G401.6 (cell line): ENCODE results near the gene INPP1.

Experiments used
- FAIRE-seq: peaks from 2 replicates; lab custom pipeline; 2012; peaks lifted over from hg19 to GRCh38; lab: Jason Lieb, UNC

Gene INPP1

DNA sequence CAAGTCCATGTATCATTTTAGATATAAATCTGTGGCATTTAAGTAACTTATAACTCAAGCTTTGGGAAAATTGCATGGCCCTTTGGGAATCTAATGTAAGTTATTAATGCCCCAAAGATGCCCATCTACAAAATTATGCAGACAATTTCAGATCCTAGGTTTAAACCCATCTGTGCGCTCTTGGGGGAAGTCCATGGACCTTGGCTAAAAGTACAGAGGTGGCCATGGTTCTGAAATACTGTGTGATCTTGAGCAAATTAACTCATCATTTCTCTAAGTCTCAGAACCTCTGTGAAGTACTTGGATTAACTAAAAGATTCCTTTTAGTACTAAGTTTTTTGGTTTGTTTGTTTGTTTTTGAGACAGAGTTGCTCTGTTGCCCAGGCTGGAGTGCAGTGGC lies 19.5 kb downstream of the INPP1 start:
- FAIRE-seq: no peak

DNA sequence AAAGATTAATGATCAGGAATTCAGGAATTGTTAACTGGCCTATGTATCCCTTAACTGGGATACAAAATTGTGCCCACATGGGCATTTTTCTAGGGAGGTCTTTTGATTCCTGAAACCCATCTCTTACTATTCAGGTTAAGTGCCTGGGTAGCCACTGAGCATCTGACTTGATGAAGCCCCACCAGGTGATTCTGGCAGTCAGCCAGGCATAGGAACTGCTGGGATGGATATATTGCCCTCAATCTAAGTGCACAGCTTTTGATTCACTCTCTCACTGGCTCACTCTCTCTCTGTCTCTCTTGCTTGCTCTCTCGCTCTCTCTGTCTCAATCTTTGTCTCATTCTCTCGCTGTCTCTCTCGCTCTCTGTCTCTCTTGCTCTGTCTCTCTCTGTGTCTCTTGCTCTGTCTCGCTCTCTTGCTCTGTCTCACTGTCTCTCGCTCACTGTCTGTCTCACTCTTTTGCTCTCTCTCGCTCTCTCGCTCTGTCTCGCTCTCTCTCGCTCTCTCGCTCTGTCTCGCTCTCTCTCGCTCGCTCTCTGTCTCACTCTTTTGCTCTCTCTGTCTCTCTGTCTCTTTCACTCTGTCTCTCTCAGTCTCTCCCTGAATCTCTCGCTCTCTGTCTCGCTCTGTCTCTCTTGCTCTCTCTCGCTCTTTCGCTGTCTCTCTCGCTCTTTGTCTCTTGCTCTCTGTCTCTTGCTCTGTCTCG lies 22.3 kb downstream of the INPP1 start:
- FAIRE-seq: no peak

DNA sequence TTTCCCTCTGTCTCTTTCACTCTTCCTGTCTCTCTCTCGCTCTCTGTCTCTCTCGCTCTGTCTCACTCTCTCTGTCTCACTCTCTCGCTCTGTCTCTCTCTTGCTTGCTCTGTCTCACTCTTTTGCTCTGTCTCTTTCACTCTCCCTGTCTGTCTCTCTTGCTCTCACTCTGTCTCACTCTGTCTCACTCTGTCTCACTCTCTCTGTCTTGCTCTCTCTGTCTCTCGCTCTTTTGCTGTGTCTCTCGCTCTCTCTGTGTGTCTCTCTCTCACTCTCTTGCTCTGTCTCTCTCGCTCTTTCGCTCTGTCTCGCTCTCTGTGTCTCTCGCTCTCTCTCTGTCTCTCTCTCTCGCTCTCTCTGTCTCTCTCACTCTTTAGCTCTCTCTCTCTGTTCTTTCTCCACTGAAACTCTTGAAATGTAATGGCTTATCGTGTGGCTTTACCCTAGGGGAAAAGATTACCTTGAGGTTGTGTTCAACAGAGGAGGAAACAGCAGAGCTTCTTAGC lies 22.9 kb downstream of the INPP1 start:
- no peak for FAIRE-seq

DNA sequence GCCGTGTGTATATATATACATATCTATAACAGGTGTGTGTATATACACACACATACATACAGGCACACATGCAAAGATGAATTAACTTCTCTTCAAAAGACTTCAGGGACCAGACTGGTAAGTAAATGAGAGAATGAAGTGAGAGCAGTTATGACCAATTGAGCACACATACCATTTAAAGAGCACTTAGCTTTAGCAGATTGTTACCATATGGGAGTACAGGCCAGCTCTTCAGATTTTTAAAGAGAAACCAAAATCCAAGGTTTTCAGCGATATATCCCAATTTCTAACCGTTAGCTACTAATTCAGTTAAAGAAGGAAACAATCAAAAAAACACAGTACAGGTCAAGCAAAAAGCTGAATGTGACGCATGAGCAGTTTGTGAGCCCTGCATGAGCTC lies 23.7 kb downstream of the INPP1 start:
- no peak for FAIRE-seq

DNA sequence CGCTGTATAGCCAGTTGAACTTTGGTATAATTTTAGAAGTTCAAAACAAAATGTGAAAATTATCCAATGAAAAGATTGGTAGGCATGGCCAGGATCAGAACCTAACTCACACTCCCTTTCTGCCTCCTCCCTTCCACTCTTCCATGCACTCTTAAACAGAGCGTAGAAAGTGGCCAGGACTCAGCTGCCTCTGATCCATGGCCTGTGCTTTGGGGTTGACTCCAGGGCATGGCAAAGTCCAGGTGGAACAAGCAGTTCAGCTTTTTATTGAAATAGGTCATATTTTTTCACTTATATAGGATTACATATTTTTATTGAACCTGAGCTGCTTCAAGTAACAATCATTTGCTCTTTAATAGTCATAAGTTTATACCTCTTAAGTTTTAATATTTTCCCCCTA lies 26.2 kb downstream of the INPP1 start:
- FAIRE-seq: no peak

DNA sequence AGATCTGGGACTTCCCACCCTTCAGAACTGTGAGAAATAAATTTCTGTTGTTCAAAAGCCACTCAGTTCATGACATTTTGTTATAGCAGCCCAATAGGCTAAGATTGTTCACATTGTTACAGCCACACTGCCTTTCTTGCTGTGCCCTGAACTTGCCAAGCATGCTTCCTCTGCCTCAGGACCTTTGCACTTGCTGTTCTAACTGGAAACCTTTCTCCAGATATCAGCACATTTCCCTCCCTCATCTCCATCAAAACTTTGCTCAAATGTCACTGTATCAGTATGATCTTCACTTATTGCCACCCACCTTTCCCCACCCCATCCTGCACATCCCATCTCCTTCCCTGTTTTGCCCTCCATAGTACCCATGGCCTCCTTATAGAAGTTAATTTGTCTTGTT lies 32.7 kb downstream of the INPP1 start:
- no peak for FAIRE-seq

DNA sequence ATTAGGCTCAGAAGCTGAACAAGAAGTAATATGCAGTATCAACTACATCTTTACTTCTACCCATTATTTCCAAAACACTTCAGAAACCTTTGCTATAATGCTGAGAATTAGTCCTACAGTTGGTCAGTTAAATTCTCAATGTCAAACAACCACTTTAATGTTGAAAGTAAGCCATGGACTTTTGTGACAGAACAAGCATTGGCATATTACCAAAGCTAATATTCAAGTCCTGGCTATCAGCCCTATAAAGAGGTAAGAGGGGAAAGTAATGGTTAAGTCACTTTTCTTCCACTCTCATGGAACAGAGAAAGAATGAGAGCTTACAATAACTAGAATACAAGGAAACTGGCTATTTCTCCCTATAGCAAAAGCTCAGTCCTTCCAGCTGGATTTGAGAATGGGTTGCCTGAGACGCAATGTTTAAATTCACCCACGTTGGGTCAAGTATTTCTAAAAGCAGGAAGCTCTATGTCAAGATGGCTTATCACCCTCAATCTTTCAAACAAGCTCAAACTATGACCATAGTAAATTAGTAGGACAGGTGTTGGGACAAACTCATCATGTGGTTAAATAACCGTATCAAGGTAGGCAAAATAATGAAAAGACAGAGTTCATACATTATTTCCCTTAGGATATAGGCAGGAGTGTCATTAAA lies 33.3 kb downstream of the INPP1 start:
- FAIRE-seq: no peak

DNA sequence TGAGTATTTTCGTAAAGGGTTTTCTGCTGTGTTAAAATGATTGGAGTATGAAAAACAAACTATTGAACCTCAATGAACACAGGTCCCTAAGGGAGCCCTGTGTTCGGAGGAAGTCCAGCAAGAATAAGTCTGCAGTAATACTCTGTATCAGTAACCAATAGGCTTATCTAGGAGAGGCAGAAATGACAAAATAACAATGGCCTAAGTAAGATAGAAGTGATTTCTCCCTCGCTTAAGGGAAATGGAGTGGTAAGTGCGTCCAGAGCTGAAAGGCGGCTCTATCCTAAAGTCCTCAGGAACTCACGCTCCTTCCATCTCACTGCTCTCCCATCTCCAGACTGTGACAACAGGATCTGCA lies 35.5 kb downstream of the INPP1 start:
- no peak for FAIRE-seq

DNA sequence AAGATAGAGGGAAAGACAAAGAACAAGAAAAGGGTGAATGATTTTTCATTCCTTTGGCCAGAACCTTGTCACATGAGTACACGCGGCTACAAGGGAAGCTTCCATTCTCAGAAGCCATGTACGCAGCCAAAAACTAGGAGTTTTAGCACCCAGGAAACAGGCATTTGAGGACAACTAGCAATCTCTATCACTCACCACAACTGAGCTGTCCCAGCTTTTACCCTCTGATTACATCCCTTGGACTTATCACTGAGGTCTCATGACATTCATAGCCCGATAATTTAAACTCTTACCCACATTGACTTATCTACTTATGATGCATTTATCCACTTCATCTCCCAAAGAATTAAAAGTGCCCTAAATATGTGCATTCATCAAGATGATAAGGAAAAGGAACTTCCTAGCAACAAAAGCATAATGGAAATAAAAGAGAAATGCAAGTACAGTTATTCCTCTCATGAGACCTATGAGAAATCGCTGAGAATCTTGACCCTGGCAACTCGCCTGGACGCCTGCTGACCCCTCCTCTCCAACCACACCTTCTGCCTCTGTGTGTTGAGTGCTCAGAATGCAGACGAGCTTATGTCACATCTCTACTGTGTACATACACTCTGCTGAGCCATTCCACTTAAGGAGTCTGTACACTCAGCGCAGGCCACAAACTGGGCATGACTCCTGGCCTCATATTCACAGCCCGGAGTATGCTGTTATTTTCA lies 36.0 kb downstream of the INPP1 start:
- FAIRE-seq: no peak

DNA sequence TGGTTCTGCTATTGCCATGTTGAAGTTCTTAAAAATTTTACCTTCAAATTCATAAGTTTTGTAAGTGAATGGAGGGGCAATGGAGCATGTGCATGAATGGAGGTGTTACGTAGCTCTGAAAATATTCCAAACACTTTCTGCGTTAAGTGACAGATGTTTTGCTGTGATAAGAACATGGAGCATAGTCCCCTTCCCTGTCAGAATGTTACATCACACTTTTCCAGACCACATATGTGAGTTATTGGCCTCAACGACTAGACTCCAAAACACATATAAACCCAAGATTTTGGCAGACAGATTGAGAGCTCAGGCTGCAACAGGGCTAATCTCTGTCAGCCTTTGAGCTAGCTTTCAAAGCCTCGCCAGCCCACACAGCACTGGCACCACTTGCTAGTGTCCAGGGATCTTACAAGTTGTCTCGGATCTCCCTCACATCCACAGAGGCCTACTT lies 37.6 kb downstream of the INPP1 start:
- FAIRE-seq: no peak

DNA sequence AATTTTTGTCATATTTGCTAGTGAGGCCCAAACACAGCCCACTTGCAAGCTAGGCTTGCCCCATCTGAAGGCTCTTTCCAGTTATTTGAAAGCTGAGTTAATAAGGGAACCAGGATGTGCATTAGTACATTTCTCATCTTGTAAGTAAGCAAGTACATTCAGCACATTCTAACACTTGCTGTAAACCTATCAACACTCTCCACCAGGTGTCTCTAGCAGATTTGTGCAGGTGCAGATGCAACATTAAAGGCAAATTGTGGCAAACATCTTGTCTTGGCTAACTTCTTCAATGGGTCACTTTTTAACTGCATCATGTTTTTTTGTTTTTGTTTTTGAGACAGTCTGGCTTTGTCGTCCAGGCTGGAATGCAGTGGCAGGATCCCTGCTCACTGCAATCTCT lies 39.5 kb downstream of the INPP1 start:
- no peak for FAIRE-seq

DNA sequence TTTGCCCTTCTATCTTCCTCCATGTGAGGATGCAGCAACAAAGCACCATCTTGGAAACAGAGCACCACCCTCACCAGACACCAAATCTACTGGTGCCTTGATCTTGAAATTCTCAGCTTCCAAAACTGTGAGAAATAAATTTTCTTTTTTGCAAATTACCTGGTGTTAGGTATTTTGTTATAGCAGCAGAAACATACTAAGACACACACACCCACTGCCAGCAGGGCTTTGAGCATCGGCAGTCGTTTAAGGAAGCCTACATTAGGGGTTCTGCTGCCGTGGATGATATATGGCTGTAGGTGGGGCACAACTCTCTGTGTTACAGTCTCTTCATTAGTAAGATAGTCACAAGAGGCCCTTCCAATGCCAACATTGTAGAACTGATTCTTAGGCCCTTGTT lies 44.0 kb downstream of the INPP1 start:
- FAIRE-seq: no peak

DNA sequence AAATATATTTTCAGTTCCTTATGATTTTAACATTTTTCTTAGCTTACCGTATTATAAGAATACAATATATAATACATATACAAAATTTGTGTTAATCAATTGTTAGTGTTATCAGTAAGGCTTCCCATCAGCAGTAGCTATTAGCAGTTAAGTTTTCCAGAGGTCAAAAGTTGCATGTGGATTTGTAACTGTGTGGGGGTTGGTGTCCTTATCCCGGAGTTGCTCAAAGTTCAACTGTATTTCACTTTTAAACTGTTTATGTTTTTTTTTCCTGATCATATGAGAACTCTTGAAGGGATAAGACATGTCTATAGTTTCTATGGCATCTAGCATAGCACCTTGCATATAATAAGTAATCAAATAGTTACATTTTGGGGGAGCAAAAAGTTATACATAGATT lies 52.9 kb downstream of the INPP1 start:
- FAIRE-seq: no peak

DNA sequence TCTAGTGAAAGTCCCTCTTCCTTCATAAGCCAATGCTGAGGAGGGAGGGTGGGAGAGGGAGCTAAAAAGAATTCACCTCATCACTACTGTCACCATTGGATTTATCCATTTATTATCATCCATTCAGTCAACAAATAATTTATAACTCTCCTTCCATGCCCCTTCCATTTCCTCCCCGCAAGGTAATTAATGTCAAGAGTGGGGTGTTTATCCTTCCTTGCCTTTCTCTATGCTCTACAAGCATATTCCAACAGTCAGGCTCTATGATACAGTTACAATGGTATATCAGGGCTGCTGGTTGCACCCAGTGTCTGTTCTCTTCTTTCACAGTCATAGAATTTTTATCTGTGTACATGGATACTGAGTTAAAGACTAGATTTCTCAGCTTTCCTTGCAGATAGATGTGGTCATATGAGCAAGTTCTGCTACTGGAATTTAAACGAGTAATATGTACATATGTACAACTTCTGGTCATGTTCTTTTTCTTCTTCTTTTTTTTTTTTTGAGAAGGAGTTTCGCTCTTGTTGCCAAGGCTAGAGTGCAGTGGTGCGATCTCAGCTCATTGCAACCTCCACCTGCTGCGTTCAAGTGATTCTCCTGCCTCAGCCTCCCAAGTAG lies 59.7 kb downstream of the INPP1 start:
- FAIRE-seq: no peak

DNA sequence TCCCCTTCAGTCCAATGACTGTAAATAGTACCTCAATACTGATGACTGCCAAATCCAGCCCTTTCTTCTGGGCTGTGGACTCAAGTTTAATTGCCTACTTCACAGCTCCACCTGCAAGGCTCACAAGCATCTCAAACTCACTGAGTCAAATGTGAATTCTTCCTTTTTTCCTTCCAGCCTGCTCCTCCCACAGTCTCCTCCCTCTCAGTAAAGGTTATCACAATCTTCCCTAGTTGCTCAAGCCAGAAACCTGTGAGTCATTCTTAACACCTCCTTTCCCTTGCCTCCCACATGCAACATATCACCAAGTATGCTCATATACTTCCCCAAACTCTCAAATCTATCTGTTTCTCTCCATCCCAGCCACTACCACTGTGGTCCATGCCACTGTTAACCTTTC lies 61.1 kb downstream of the INPP1 start:
- FAIRE-seq: no peak

DNA sequence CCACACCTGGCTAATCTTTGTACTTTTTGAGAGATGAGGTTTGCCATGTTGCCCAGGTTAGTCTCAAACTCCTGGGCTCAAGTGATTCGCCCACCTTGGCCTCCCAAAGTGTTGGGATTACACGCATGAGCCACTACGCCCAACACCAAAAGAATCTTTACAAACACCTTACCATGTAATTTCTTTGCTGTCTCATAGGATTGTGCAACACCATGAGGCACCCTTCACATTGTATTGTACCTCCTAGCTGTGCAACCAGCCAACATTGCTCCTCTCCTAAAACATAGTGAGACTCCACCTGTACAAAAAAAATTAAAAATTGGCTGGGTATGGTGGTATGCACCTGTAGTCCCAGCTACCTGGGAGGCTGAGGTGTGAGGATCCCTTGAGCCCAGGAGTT lies 61.7 kb downstream of the INPP1 start:
- FAIRE-seq: no peak

DNA sequence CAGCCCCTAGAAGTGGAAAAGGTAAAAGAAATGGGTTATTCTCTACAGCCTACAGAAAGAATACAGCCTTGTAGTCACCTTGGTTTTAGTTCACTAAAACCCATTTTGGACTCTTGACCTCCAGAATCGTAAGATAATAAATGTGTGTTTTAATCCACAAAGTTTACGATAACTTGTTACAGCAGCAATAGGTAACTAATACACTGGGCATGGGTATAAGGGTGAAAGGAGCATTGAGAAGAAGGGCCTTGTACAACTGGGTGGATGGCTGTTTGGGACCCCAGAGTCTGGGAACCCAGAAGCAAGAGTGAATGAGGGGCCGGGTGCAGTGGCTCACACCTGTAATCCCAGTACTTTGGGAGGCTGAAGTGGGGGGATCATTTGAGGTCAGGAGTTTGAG lies 62.6 kb downstream of the INPP1 start:
- FAIRE-seq: no peak

DNA sequence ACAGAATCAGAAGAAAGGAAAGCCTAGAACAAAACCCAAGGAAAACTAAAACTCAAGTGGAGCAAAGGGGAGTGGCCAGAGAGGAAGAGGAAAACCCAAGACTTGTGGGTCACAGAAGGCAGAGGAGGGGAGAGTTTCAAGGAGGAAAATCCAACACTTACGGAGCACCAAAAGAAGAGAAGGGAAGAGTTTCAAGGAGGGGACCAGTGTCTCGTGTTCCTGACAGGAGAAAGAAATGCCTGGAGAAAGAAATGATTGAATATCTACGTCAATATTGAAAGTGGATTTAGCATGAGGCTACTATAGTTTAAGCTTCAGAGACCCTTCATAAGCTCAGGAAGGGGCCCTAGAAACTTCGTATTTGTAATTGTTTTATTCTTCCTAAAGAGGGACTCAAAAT lies 63.4 kb downstream of the INPP1 start:
- FAIRE-seq: no peak

DNA sequence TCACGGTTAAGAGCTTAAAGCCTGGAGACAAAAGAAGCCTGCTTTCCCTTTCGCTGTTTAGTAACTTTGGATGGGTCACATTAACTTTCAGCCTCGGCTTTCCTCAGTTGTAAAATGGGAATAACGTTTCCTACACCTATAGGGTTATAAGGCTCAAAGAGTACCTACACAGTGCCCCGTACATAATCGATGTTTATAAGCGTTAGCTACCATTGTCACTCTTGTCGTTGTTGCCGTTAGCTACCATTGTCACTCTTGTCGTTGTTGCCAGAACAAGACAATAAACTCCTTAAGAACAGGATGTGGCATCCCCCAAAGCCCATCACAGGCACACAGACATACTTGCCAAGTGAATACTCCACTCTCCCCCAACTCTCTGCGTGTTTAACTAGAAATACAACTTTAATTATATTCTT lies 63.9 kb downstream of the INPP1 start:
- no peak for FAIRE-seq

DNA sequence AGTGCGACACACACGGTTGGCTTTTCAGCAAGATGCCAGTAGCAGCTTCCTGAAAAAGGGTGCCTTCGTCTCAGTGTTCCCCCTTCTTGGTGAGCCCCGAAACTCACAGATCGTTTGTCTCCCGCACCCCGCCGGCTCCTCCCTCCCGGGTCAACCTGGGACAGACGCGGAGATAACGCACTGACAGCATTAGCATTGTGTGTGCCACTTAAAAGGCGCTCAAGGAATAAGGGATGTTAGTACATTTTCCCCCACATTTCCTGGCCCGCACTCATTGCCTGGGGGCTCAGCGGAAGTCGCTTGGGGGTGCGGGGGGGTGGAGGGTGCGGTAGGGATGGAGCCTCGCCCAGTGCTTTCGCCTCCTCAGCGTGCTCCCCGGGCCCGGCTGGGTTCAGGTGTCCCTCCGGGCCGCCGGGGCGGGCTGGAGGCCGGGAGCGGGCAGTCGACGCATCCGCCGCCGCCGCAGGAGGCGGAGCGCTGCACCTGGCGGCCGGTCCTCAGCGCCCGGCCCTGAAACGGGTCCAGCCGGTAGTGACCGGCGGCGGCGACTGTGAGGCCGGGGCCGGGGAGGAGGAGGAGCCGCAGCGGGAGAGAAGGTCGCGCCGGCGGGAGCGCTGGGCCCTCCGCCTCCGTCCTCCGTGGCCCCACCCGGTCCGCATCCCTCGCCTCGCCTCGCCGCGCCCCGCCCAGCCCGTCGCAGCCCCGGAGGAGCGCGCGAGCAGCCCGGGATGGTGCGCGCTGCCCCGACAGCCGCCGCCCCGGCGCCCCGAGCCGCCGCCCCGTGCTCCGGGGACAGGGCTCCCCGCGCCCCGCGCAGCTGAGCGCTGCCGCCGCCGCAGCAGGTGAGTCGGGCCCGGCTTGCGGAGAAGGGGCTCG lies 64.5 kb downstream of the INPP1 start, which contains the start of gene MFSD6:
TSS of gene MFSD6 (plus strand) at position 694 of the 876 bp plus-strand sequence. CDS start 27,675 bp downstream, outside the sequence.
- FAIRE-seq: no peak

DNA sequence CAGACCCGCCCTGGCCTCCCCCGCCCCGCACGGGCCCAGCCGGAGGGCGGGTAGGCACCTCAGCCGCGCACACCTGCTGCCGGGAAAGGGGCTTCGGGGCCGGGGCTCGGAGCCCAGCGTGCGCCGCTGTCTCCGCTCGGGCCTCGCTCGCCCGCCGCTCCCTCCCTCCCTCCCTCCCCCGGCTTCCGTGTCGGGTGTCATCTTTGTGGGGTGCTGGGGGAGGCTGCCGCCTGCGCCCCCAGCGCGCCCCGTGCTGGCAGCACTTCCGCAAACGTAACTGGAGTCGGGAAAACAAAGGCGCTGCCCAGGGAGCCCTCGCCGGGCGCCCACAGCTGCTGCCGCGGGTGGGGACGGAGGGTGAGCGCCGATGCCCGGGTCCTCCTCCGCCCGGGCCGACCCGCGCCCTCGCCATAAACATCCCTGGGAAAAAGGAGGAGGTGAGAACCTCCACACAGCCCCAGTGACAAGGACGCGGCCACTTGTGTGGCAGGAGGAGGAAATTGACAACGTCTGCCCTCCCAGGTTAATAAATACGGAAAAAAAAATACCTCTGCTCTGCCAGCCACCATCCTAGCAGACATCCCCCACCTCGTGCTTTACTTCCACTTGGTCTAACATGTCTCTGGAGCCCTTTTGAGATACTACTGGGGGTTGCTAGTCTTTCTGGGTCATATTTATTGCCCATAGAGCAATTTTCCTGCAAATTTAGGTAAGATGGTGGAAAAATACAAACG lies 65.3 kb downstream of the INPP1 start:
- FAIRE-seq: no peak
